HG03378 (cell line): ENCODE data around the gene SCAP.
"Not testable (repeated sequence)": the region's sequence is repeated elsewhere in the genome, so short reads cannot be mapped to it uniquely, and the experiment has no call there.

ENCODE experiments used
- ATAC-seq: cut with Tn5 transposase; IDR thresholded peaks from one replicate; pipeline ENCODE4 v1.9.1; 2021; ENCODE audit warnings: mild to moderate bottlenecking, moderate library complexity; ENCODE audit not compliant: unreplicated experiment

Gene SCAP

DNA sequence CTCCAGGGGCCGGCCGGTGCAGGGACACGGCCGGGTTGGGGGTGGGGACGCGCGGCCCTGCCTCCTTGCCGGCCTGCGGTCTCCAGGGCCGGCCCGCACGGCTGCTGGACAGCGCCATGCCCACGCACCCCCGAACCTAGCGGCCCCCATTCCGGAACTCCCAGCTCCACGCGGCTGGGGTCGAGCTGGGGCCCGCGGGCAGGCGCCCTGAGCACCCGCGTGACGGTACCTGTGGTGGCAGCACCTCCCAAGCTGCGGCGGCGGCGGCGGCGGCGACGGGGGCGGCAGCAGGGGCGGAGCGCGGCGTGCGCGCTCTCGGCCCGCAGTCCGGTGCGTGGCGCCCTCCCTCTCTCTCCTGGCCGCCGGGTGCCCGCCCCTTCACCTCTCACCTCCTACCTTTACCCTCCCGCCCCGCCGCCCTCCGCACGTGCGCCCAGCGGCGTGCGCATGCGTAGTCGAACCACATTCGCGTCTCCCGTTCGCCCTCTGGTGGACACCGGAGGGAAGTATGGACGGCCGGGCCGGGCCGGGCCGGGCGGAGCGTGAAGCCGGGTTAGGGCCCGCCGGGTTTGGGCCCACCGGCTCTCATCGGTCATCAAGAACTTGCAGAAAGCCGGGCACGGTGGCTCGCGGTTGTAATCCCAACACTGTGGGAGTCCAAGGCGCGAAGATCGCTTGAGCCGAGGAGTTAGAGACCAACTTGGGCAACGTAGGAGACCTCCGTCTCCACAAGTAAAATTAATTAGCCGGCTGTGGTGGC lies at the start of gene SCAP:
Gene SCAP, minus strand, starts transcription at position 372 of the 760 bp plus-strand sequence. CDS start 32,948 bp downstream, outside the sequence.
- ATAC-seq = peak; percentile 78

DNA sequence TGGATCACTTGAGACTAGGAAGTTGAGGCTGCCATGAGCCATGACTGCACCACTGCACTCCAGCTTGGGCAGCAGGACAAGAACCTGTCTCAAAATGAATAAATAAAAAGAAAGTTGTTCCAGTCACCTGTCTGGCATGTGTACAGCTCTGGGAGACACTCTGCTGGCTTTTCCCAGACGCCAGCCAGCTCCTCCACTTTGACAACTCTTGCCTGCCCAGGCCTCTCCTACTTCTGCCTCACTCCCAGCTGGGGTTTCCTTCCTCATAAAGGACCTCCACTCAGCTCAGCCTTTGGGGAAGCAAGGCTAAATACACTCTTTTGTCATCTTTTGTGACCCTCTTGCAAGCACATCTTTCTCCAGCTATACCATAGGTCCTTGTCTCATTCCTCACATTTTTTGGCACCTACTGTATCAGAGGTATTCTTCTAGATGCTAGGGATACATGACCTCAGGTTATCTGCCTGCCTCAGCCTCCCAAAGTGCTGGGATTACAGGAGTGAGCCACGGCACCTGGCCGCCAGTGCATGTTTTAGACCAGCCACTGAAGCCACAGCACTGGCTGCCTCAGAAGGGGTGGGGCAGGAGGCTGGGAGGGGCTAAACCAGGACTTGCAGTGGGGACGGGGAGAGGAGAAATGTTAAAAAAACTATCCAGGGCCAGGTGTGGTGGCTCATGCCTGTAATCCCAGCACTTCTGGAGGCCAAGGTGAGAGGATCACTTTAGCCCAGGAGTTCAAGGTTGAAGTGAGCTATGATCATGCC lies 47.8 kb upstream of the SCAP start:
- ATAC-seq = no peak

DNA sequence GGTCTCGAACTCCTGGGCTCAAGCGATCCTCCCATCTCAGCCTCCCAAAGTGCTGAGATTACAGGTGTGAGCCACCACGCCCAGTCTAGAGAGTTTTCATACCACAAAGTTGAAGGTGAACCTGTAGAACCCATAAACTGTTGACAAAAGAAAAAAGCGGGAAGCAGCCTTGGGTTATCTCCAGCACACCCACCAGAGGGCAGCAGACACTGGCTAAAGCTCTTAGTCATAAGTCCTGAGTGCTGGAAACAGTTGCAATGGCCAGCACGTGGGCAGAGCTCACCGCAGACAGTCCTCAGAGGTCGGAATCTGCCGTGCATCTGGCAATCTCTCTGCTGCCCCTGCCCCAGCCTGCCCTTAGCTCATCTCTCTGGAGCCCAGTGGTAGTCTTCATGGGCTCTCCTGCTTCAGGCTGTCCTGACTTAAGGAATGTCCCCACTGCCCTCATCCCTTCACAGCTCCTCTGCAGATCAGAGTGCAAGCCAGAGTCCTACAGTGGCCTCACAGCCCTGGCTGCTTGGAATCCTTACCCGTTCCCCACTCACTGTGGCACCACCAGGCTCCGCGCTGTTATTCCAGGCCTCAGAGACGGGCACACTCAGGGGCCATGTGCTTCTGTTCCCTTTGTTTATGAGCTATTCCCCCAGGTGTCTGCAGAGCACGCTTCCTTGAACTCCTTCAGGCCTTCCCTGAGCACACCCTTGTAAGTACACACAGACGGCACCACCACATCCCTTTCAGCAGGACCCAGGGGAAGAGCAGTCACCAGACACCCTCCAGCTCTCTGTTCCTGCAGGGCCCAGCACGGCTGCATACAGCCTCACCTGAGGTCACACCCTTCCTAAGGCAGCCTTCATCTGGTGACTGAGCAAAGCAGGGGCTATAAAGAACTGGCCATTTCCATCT lies 46.6 kb upstream of the SCAP start:
- peak; percentile 56 for ATAC-seq

DNA sequence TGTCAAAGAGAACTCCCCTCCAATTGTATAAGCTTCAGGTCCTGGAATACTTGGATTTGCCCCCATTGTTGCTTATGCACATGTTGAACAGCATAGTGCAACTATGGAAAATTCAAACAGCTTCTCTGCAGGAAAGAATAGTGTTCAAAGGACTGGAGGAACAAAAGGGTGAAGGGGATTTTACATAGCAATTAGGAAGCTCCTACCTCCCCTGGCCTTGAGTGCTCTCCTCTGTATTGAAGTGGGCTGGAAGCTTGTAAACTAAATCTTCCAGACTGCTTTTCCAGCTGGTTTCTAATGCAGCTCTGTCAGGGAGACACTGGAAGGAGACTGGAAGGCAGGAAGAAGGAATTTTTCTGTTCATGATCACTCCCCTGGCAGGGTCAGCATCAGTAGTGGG lies 45.0 kb upstream of the SCAP start:
- no peak for ATAC-seq

DNA sequence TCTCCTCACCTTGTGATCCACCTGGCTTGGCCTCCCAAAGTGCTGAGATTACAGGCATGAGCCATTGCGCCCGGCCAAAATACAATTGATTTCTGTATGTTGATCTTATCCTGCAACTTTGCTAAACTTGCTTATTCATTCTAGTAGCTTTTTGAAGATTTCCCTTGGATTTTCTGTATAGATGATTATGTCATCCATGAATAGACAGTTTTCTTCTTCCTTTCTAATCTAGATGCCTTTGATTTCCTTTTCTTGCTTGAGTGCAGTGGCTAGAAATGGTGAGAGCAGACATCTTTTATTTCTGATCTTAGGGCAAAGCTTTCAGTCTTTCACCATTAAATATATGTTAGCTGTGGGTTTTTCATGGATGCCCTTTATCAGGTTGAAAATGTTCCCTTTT lies 42.2 kb upstream of the SCAP start:
- no peak for ATAC-seq

DNA sequence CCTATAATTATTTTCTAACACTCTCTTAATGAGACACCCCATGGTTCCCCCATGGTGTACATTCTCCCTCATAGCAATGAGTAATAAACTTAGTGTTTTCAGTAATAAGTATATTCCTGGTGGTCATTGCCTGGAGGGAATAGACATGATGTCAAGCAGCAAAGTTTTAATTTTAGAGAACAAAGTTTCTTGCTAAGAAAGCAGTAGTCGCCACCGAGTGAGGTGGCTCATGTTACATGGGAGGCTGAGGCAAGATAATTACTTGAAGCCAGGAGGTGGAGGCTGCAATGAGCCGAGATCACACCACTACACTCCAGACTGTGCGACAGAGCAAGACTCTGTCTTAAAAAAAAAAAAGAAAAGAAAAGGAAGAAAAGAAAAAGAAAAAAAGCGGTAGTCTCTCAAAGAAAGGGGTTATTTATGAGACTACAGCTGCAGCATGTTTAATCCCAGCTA lies 40.2 kb upstream of the SCAP start:
- no peak for ATAC-seq

DNA sequence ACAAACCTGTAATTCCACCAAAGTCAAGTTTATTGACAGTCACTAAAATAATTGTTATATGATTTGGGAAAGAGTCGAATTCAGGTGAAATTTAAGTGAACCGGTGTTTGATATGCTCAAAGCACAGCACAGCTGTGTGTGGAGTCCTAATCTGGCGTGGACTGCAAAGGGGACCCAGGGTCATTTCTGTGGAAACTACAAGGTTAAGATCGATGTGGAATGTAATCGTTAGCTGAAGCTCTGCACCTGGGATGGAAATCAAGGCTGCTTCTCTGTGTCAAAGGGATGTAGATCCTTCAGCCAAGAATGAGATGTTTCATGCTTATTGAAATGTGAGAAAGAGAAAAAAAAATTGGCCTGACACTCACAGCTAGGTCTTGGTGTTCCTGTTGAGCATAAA lies 39.4 kb upstream of the SCAP start:
- no peak for ATAC-seq

DNA sequence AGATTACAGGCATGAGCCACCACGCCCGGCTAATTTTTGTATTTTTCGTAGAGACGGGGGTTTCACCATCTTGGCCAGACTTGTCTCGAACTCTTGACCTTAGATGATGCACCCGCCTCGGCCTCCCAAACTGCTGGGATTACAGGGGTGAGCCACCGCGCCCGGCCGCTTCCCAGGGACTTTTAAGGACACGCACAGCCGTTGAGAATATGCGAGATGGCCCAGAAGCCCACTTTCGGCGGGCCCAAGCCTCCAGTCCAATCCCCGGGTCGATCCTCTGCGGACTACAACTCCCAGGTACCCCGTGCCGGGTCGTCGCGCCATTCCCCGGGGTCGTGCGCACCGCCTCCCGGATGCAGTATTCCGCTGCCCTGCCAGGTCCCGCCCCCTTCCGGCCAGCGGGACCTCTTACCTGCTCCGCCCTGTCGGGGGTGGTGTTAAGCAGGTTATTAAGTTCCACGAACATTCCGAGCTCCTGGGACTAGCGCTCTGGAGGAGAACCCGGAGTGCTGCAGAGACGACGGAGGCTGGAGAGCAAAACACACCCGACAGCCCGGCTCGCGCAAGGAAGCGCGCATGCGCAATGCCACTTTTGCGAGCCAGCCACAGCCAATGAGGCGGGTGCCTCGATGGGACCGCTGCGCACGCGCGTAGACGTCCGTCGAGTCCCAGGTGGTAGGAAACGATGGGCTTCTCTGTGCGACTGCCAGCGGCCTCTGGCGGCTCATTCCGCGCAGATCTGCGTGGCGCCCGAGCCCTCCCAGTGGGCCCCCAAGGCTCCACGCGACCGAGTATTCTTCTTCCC lies 37.6 kb upstream of the SCAP start, which contains the start of gene ELP6:
Gene ELP6, minus strand, starts transcription at position 588 of the 805 bp plus-strand sequence. Its CDS starts 122 bp downstream, at position 466.
- peak; percentile 77 for ATAC-seq

DNA sequence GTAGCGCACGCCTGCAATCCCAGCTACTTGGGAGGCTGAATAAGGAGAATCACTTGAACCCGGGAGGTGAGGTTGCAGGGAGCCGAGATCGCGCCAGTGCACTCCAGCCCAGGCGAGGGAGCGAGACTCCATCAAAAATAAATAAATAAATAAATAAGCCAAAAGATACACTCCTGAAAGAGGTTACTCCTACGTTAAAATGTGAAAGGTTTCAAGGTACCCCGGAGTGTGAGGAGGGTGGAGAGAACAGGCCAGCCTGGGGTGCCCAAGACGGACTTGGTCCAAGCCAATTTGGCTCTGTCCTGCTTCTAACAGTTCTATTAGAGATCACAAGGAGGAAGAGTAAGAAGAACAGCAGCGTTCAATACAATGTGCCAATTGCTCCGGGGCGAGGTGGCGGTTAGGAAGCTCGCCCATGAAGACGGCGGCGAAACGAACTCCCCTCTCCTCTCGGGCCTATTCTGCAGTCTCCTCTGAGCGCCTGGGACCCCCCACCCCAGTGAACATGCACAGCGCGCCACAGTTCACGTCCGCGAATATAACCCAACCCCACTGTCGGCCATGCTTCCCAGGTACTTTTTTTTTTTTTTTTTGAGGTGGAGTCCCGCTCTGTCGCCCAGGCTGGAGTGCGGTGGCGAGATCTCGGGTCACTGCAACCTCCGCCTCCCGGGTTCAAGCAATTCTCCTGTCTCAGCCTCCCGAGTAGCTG lies 36.8 kb upstream of the SCAP start:
- ATAC-seq = no peak

DNA sequence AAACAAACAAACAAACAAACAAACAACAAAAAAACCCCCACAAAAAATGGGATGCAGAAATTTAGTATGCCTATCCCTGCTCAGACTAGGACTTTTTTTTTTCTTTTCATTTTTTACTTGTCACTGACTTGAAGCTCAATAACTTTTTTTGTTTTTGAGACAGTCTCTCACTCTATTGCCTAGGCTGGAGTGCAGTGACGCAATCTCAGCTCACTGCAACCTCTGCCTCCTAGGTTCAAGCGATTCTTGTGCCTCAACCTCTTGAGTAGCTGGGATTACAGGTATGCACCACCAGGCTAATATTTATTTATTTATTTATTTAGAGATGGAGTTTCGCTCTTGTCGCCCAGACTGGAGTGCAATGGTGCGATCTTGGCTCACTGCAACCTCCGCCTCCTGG lies 29.5 kb upstream of the SCAP start:
- ATAC-seq = not testable (repeated sequence)

DNA sequence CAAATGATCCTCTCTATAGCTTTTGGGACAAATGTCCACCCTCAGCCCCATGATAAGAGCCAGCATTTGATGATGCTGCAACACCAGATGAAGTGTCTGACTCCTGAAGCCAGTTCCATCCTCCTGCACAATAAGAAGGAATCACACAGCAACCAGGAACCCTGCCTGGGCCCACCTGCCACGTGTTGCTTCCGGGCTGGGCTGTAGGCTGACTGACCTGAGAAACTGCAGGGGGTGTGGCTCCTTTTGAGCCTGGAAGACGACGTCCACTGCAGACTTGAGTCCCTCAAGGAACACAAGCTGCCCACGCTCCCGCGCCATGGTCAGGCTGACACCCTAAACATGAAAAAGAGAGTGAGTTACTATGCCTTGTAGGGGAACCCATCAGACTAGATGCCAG lies 28.4 kb upstream of the SCAP start:
- ATAC-seq = no peak

DNA sequence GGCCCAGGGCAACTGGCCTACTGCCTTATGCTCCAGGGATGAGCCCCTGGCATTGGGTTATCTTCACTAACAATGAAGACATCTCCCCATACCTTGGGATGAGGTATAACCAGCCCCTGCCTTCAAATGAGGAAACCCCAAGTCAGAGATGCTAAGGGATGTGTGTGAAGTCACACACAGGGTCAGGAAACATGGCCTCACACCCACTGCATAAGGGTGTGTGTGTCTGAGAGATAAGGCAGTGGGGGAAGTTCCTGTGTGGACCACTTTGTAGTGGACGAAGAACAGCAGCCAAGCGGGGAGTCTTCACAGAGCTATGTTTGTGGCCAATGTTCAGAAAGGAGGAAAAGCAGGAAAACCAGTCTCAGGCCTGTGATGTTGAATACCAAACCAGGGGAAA lies 27.3 kb upstream of the SCAP start:
- ATAC-seq = no peak

DNA sequence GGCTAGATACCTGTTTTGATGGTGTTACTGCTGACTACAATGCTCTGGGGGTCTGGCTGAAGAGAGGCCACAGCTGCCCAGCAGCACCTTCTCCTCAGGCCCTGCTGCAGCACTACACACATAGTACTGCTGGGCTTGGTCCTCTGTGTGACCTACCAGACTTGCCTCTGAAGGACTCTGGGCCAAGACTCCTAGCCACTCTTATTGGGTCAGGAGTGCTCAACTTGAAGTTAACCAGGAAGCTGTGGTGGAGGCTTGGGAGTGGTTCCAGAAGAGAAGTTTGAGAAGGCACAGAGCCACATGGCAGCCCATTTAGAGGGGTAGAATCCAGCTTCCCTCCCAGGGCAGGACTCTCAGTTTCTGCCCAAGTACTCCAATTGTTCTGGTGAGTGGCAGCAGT lies 21.2 kb upstream of the SCAP start:
- no peak for ATAC-seq

DNA sequence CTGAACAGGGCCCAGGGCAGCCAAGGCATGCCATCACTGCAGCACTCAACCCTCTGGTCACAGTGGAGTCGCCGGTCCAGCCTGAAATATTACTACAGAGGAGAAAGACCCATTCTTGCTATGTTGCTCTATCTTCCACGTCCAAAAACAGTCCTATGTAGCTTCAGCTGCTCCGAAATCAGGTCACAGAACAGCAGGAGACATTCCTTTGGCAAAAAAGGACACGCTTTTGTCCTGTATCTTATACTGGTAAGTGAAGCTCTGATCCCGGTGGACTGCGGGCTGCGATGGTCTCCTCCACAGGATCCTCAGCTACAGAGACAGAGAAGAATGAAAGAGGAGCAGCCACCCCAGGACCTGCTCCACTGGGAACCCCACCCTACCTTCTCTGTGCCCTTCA lies 20.1 kb upstream of the SCAP start:
- ATAC-seq = no peak

DNA sequence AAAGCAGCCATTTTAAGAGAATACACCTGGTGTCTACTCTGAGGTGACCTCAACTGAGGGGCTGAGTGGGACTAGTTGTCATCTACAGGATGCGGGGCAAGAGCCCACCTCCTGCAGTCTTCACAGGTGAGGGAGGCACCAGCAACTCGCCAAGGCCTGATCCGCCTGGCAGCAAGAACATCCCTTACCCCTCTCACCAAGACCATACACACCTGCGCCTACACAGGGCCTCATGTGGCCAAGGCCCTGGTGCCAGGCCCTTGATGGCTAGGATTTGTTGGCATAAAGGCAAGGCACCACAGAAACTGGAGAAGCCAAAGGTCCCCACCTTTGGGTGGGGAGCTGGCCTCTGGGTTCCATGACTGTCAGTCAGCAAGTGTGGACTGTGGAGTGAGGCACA lies 19.4 kb upstream of the SCAP start:
- no peak for ATAC-seq

DNA sequence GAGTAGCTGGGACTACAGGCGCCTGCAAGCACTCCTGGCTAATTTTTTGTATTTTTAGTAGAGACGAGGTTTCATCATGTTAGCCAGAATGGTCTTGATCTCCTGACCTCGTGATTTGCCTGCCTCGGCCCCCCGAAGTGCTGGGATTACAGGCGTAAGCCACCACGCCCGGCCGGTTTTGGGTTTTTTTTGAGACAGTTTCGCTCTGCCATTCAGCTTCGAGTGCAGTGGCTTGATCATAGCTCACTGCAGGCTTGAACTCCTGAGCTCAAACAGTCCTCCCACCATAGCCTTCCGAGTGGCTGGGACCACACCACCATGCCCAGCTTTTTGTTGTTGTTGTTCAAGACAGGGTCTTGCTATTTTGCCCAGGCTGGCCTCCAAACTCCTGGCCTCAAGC lies 16.0 kb upstream of the SCAP start:
- ATAC-seq = no peak

DNA sequence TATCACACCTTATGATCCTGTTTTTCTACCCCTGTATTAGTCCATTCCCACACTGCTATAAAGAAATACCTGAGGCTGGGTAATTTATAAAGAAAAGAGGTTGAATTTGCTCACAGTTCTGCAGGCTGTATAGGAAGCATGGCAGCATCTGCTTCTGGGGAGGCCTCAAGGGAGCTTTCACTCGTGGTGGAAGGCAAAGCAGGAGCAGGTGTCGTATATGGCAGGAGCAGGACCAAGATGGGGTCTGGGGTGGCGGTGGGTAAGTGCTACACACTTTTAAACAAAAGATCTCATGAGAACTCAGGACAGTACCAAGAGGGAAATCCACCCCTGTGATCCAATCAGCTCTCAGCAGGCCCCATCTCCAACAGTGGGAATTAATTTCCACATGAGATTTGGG lies 15.4 kb upstream of the SCAP start:
- no peak for ATAC-seq

DNA sequence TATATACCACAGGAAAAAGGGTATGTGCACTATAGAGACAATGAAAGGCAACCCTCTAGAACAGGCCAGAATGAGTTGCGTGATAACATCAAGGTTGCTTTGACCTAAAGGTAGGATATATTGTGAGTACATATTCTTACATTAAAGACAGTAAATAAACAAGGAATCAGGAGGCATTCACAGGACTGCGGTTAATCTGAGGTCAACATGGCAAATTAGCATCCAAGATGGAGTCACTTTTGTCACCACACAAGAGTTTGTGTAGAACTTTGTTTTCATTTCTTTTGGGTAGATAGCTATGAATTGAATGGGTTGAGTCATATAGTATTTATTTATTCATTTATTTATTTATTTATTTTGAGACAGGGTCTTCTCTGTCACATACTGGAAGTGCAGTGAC lies 11.5 kb upstream of the SCAP start:
- ATAC-seq = no peak

DNA sequence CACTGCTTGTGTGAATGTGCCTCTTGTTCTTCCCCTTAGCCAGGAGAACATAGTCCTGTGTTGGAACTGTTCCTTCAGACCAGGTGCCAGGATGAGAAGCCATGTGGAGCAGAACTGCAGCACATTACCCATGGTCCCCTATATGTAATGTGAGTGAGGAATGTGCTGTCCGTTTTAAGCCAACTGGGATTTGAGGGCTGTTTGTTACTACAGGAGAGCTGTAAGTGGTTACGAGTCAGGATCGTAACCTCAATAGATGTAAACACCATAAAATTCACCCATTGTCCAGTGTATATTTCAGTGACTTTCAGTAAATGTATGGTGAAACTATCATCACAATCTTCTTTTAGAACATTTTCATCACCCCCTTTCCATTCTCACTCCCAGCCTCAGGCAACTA lies 10.1 kb upstream of the SCAP start:
- no peak for ATAC-seq

DNA sequence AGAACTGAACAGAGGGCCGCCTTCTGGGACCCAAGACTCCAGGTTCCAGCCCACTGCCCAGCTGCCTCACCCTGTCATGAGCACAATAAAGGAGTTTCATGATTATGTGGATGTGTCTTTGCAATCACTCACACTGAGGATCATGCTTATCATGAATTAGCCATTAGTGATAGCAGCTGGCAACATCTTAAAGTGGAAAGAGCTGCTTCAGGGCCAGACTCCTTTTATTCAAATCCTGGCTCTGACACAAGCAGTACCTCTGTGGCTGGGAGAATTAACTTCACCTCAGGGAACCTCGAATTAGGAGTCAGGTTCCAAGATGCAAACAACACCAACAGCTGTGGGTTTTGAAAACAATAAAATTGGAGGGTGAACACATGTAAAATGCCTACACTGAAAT lies 6.6 kb upstream of the SCAP start:
- ATAC-seq = no peak
